Gastroesophageal sphincter (tissue), 3 donors: ENCODE measurements around the gene SECISBP2.

Source experiments
- CTCF ChIP-seq, 4 experiments: fragments of 200-600 bp in 2 of 4; fragments of 450-650 bp in 2 of 4; sonication (generic) in 1 of 4; IDR thresholded peaks; one replicate each; pipeline ENCODE4 v1.5.1; 2017 to 2019; ENCODE audit warnings: antibody characterized with exemption in 4 of 4, mild to moderate bottlenecking in 2 of 4, moderate library complexity in 2 of 4
- POLR2AphosphoS5 ChIP-seq: sonication (generic); formaldehyde crosslinking; IDR thresholded peaks from one replicate; pipeline ENCODE4 v1.6.1; 2017; ENCODE audit warnings: antibody characterized with exemption

- no peak for TF ChIP-seq CTCF (IDR thresholded peaks at IDR 0.05)
- no peak for TF ChIP-seq POLR2AphosphoS5
Observed at GRCh38 chr9:89383721-89384300, 65.5 kb downstream of the SECISBP2 start.
